HG02798 (cell line): ENCODE measurements around the gene HPS3.

Experiments used
- ATAC-seq: cut with Tn5 transposase; IDR thresholded peaks from one replicate; pipeline ENCODE4 v1.9.1; 2021; ENCODE audit warnings: mild to moderate bottlenecking; ENCODE audit not compliant: unreplicated experiment, poor library complexity

Gene HPS3

GRCh38 chr3:149221783-149222517 lies 92.5 kb downstream of the HPS3 start, which contains the start of gene CP:
CP (minus strand) TSS chr3:149221829; CDS start chr3:149221792, 37 bp downstream.
- ATAC-seq = no peak
